HG03520 (cell line): Measurements from ENCODE around the gene POLE3.
A peak's percentile ranks its signal among the peaks of the same experiment; 100 is the strongest.
"Not testable (repeated sequence)": the region's sequence is repeated elsewhere in the genome, so short reads cannot be mapped to it uniquely, and the experiment has no call there.

Source experiments
- ATAC-seq: cut with Tn5 transposase; IDR thresholded peaks from one replicate; pipeline ENCODE4 v1.9.1; 2021; ENCODE audit warnings: mild to moderate bottlenecking, moderate library complexity; ENCODE audit not compliant: unreplicated experiment

The POLE3 gene

GRCh38 chr9:113410207-113410864 lies at the start of gene POLE3, which contains the start of gene C9orf43:
Gene POLE3, minus strand, starts transcription at chr9:113410675. Its CDS starts 382 bp downstream, at chr9:113410293.
Gene C9orf43, plus strand, starts transcription at chr9:113410747. Its CDS starts 2,747 bp downstream, at chr9:113413494.
- peak; percentile 87 for ATAC-seq

GRCh38 chr9:113456235-113456634 lies 45.8 kb upstream of the POLE3 start:
- no peak for ATAC-seq

GRCh38 chr9:113454914-113455761 lies 44.7 kb upstream of the POLE3 start:
- no peak for ATAC-seq

- no peak for ATAC-seq
Measured at GRCh38 chr9:113452113-113452605, 41.7 kb upstream of the POLE3 start.

GRCh38 chr9:113449376-113449775 lies 38.9 kb upstream of the POLE3 start:
- no peak for ATAC-seq

GRCh38 chr9:113446323-113446740 lies 35.9 kb upstream of the POLE3 start:
- no peak for ATAC-seq

- ATAC-seq, result no peak
Measured at GRCh38 chr9:113444736-113445135, 34.3 kb upstream of the POLE3 start.

- ATAC-seq, result not testable (repeated sequence)
Measured at GRCh38 chr9:113437716-113438115, 27.2 kb upstream of the POLE3 start.

- ATAC-seq, result no peak
Measured at GRCh38 chr9:113436728-113437515, 26.4 kb upstream of the POLE3 start.

GRCh38 chr9:113431191-113431590 lies 20.7 kb upstream of the POLE3 start:
- ATAC-seq, result no peak

GRCh38 chr9:113428062-113428615 lies 17.7 kb upstream of the POLE3 start:
- ATAC-seq, result no peak

GRCh38 chr9:113427629-113428028 lies 17.2 kb upstream of the POLE3 start:
- ATAC-seq, result no peak

- ATAC-seq, result no peak
Measured at GRCh38 chr9:113426701-113427100, 16.2 kb upstream of the POLE3 start.

- ATAC-seq, result no peak
Measured at GRCh38 chr9:113425072-113425471, 14.6 kb upstream of the POLE3 start.

- no peak for ATAC-seq
Measured at GRCh38 chr9:113421726-113422125, 11.3 kb upstream of the POLE3 start.

- ATAC-seq, result no peak
Measured at GRCh38 chr9:113417370-113417769, 6.9 kb upstream of the POLE3 start.

GRCh38 chr9:113416149-113416721 lies 5.8 kb upstream of the POLE3 start:
- ATAC-seq, result peak; percentile 91

GRCh38 chr9:113409883-113410206 lies 630 bp downstream of the POLE3 start:
- ATAC-seq, result peak; percentile 3

- no peak for ATAC-seq
Measured at GRCh38 chr9:113409481-113409880, 994 bp downstream of the POLE3 start.

GRCh38 chr9:113406873-113407511 lies 3.5 kb downstream of the POLE3 start:
- not testable (repeated sequence) for ATAC-seq
